K562 (cell line): ENCODE measurements around the gene SLC35G6. TPM values are rescaled to one million over a fixed set of nuclear protein-coding genes. Genes with fewer than 3 reads are reported as not detected.

Source experiments
- ATF1 ChIP-seq, 2 experiments: fragments of 450-650 bp in 1 of 2; IDR thresholded peaks; 2 replicates each; pipeline ENCODE4 v1.6.1; 2016; ENCODE audit warnings: missing compliant biosample characterization in 1 of 2, missing genetic modification characterization in 1 of 2
- ATF3 ChIP-seq, 2 experiments: fragments of 450-650 bp in 1 of 2; sonication (generic) in 1 of 2; formaldehyde crosslinking in 1 of 2; IDR thresholded peaks in 1 of 2; conservative IDR thresholded peaks in 1 of 2; 2 replicates each; pipeline versions ENCODE4 v1.6.1 to v1.8.1; 2016 to 2023; ENCODE audit warnings: mild to moderate bottlenecking in 2 of 2, moderate library complexity in 2 of 2, inconsistent platforms in 1 of 2, missing genetic modification reagents in 1 of 2
- CTBP1 ChIP-seq: fragments of 450-650 bp; IDR thresholded peaks from 2 replicates; pipeline ENCODE4 v1.6.1; 2016; ENCODE audit warnings: borderline replicate concordance
- CTCFL ChIP-seq: IDR thresholded peaks from 2 replicates; pipeline ENCODE4 v1.6.1; 2011; ENCODE audit warnings: borderline replicate concordance, low read depth, mild to moderate bottlenecking, moderate library complexity, low read length; ENCODE audit not compliant: insufficient read depth, poor library complexity, severe bottlenecking
- EP300 ChIP-seq: IDR thresholded peaks from 2 replicates; pipeline ENCODE4 v1.6.1; 2012; ENCODE audit warnings: low read length, improper control_type of control experiment
- ESRRA ChIP-seq: fragments of 450-650 bp; IDR thresholded peaks from 2 replicates; pipeline ENCODE4 v1.6.1; 2014; ENCODE audit warnings: low read depth, mild to moderate bottlenecking, moderate library complexity, borderline replicate concordance
- HMBOX1 ChIP-seq: sonication (generic); IDR thresholded peaks from 2 replicates; pipeline ENCODE4 v1.6.1; 2016
- HNRNPLL ChIP-seq: fragments of 200-400 bp; formaldehyde crosslinking; IDR thresholded peaks from 2 replicates; pipeline ENCODE4 v1.6.1; 2017; ENCODE audit warnings: low read length, low read depth, mild to moderate bottlenecking; ENCODE audit not compliant: poor library complexity, severe bottlenecking
- JUND ChIP-seq, 2 experiments: IDR thresholded peaks; 2 replicates in 1 of 2; 3 replicates in 1 of 2; pipeline ENCODE4 v1.6.1; 2011; ENCODE audit warnings: borderline replicate concordance in 2 of 2, low read depth in 2 of 2, low read length in 2 of 2, improper control_type of control experiment in 1 of 2, missing biosample characterization in 1 of 2, missing genetic modification characterization in 1 of 2, missing genetic modification reagents in 1 of 2
- NR2C2 ChIP-seq, 2 experiments: fragments of 200-800 bp in 1 of 2; sonication (Bioruptor generic) in 1 of 2; sonication (generic) in 1 of 2; formaldehyde crosslinking in 1 of 2; IDR thresholded peaks; 2 replicates each; pipeline versions ENCODE4 v1.6.1 to v1.8.0; 2016 to 2022; ENCODE audit warnings: mild to moderate bottlenecking in 1 of 2, missing compliant biosample characterization in 1 of 2, missing genetic modification characterization in 1 of 2, missing genetic modification reagents in 1 of 2
- RBM39 ChIP-seq: fragments of 200-400 bp; formaldehyde crosslinking; optimal IDR thresholded peaks from 2 replicates; pipeline ENCODE3; 2018; ENCODE audit warnings: low read depth, low read length
- SMARCA5 ChIP-seq: fragments of 450-650 bp; IDR thresholded peaks from 2 replicates; pipeline ENCODE4 v1.6.1; 2016
- STAG1 ChIP-seq: sonication (generic); formaldehyde crosslinking; IDR thresholded peaks from 2 replicates; pipeline ENCODE4 v1.5.0; 2020; ENCODE audit warnings: missing genetic modification reagents, borderline replicate concordance
- TBP ChIP-seq: optimal IDR thresholded peaks from 2 replicates; pipeline ENCODE3; 2011; ENCODE audit warnings: low read depth, low read length, improper control_type of control experiment
- TEAD4 ChIP-seq, 2 experiments: sonication (generic) in 1 of 2; formaldehyde crosslinking in 1 of 2; IDR thresholded peaks; 2 replicates each; pipeline versions ENCODE4 v1.6.1 to v1.8.0; 2012 to 2022; ENCODE audit warnings: borderline replicate concordance in 1 of 2, inconsistent platforms in 1 of 2, low read length in 1 of 2, mild to moderate bottlenecking in 1 of 2, missing genetic modification reagents in 1 of 2
- ZNF232 ChIP-seq: sonication (generic); formaldehyde crosslinking; IDR thresholded peaks from 2 replicates; pipeline ENCODE4 v1.8.0; 2022; ENCODE audit warnings: mild to moderate bottlenecking, missing genetic modification reagents
- ZNF57 ChIP-seq: fragments of 450-650 bp; formaldehyde crosslinking; IDR thresholded peaks from 2 replicates; pipeline ENCODE4 v1.4.0; 2020; ENCODE audit warnings: mild to moderate bottlenecking, moderate library complexity
- polyA plus RNA-seq, 8 experiments: library from polyadenylated mRNA; depleted of rRNA in 4 of 8; stranded (reverse) in 5 of 8; unstranded in 3 of 8; fragments of >200 nt; fragmentation: Nextera tagmentation in 2 of 8; fragmentation: Illumina TruSeq in 1 of 8; extraction: Ambion mirVana in 2 of 8; extraction: Trizol in 1 of 8; gene quantifications; 2 replicates each; pipeline versions ENCODE4 v1.2.1 to v1.2.3, GENCODE V29; 2011 to 2014; ENCODE audit warnings: inconsistent platforms in 1 of 8, missing spikeins in 1 of 8
- total RNA-seq, 7 experiments: library from RNA; depleted of rRNA in 6 of 7; stranded (reverse); fragments of >200 nt in 6 of 7; fragmentation: Illumina TruSeq in 2 of 7; extraction: Trizol in 2 of 7; gene quantifications; 2 replicates each; pipeline versions ENCODE4 v1.2.1 to v1.2.3, GENCODE V29; 2011 to 2021; ENCODE audit warnings: low replicate concordance in 1 of 7
- TF ChIP-seq, protein P1 (sequence below): fragments of 250-450 bp; sonication (Bioruptor Pico); IDR thresholded peaks from 2 replicates; pipeline ENCODE4 v1.8.0; 2021; ENCODE audit warnings: mild to moderate bottlenecking, moderate library complexity

SLC35G6 gene
- total and polyA plus RNA-seq, 9 of the 15 experiments (the other 6 are each of a cell fraction or from before 2014, with no cell fraction given), result not detected

DNA sequence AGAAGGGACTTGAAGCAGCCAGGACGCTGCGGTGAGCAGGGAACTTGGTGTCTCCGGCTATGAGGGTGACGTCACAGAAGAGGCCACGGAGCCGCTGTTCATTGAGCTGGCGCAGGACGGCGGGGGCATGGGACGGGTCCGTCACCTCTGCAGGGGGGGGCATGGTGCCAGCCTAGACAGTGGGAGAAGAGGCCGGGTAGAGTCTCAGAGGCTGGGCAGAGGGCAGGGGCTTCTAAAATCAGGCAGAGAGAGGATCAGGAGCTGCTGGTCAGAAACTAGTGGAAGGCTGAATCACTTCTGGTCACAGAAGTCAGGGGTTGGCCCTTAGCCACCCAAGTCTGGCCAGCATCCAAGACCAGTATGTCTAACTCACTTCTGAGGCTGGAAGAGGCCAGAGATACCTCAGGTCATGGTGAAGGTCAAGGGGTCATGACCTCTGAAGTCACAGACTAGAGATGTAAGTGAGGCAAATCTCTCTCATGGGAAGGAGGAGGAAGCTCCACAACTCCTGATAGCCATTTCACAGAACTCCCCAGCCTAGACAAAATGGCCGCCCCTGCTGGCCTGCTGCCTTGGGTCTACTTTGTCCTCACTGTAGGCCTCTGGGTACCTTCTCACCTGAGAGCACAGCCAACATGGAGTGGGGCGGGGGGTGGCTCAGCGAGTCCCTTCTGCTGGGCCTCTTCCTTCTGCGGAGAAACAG is 14.5 kb upstream of the SLC35G6 start (continued):
- TF ChIP-seq ATF3 (IDR thresholded peaks at IDR 0.05) (peak; percentile 23; the same call in 1 of the 2 replicates), ATF3 (CRISPR knock-in tag; conservative IDR thresholded peaks at IDR 0.05) (no peak), TEAD4 (IDR thresholded peaks at IDR 0.05; ENCODE audit: low read length) (peak; percentile 72), TEAD4 (CRISPR knock-in tag; IDR thresholded peaks at IDR 0.05; ENCODE audit: borderline replicate concordance) (no peak), ATF1 (CRISPR knock-in tag; IDR thresholded peaks at IDR 0.05) (no peak), ATF1 (tag; IDR thresholded peaks at IDR 0.05) (0 out of 2 replicates have a peak, but pooled peaks have one; percentile 20), HMBOX1 (peak; percentile 71), STAG1 (CRISPR knock-in tag) (no peak), ZNF57 (no peak), SMARCA5 (no peak), CTBP1 (peak; percentile 73), CTCFL (no peak), NR2C2 (CRISPR knock-in tag; IDR thresholded peaks at IDR 0.05) (peak; percentile 80; the same call in 1 of the 2 replicates), NR2C2 (tag; IDR thresholded peaks at IDR 0.05) (peak; percentile 95), ESRRA (peak; percentile 99), EP300 (no peak), RBM39 (no peak), TBP (no peak), JUND (IDR thresholded peaks at IDR 0.05; ENCODE audit: borderline replicate concordance, low read depth, low read length) (peak; percentile 25; the same call in 1 of the 2 replicates), JUND (tag; IDR thresholded peaks at IDR 0.05; ENCODE audit: borderline replicate concordance, low read depth, low read length) (peak; percentile 47; the same call in 1 of the 3 replicates), HNRNPLL (no peak), ZNF232 (CRISPR knock-in tag) (no peak)
- TF ChIP-seq, protein P1, sequence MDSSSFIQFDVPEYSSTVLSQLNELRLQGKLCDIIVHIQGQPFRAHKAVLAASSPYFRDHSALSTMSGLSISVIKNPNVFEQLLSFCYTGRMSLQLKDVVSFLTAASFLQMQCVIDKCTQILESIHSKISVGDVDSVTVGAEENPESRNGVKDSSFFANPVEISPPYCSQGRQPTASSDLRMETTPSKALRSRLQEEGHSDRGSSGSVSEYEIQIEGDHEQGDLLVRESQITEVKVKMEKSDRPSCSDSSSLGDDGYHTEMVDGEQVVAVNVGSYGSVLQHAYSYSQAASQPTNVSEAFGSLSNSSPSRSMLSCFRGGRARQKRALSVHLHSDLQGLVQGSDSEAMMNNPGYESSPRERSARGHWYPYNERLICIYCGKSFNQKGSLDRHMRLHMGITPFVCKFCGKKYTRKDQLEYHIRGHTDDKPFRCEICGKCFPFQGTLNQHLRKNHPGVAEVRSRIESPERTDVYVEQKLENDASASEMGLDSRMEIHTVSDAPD (CRISPR knock-in tag), result no peak
